Putamen (tissue), 1 donor: ENCODE results near the gene AJAP1.

ENCODE experiments used
- DNase-seq: peaks from one replicate; pipeline ENCODE4 v3.0.0-alpha.2; 2016; ENCODE audit warnings: low spot score

Gene AJAP1

GRCh38 chr1:4682607-4683220 is 28.3 kb downstream of the AJAP1 start:
- no peak for DNase-seq

GRCh38 chr1:4684136-4684535 is 29.7 kb downstream of the AJAP1 start:
- no peak for DNase-seq

- DNase-seq: no peak
Observed at GRCh38 chr1:4684864-4685522, 30.6 kb downstream of the AJAP1 start.

- DNase-seq: no peak
Observed at GRCh38 chr1:4685523-4685865, 31.1 kb downstream of the AJAP1 start.

- no peak for DNase-seq
Observed at GRCh38 chr1:4687943-4688342, 33.5 kb downstream of the AJAP1 start.

GRCh38 chr1:4689271-4689935 is 35.0 kb downstream of the AJAP1 start:
- DNase-seq: no peak

GRCh38 chr1:4689941-4690635 is 35.7 kb downstream of the AJAP1 start:
- DNase-seq: no peak

GRCh38 chr1:4690951-4691675 is 36.7 kb downstream of the AJAP1 start:
- DNase-seq: no peak

- DNase-seq: no peak
Observed at GRCh38 chr1:4691766-4692405, 37.5 kb downstream of the AJAP1 start.

- no peak for DNase-seq
Observed at GRCh38 chr1:4692437-4692836, 38.0 kb downstream of the AJAP1 start.

- DNase-seq: no peak
Observed at GRCh38 chr1:4693331-4693730, 38.9 kb downstream of the AJAP1 start.

GRCh38 chr1:4693891-4694290 is 39.5 kb downstream of the AJAP1 start:
- no peak for DNase-seq

GRCh38 chr1:4694492-4694891 is 40.1 kb downstream of the AJAP1 start:
- DNase-seq: no peak

GRCh38 chr1:4695241-4695640 is 40.8 kb downstream of the AJAP1 start:
- no peak for DNase-seq

GRCh38 chr1:4696161-4696745 is 41.8 kb downstream of the AJAP1 start:
- DNase-seq: no peak

GRCh38 chr1:4696753-4697152 is 42.3 kb downstream of the AJAP1 start:
- DNase-seq: no peak

- no peak for DNase-seq
Observed at GRCh38 chr1:4697801-4698200, 43.4 kb downstream of the AJAP1 start.

- no peak for DNase-seq
Observed at GRCh38 chr1:4698911-4699310, 44.5 kb downstream of the AJAP1 start.

GRCh38 chr1:4699376-4700301 is 45.2 kb downstream of the AJAP1 start:
- DNase-seq: no peak

GRCh38 chr1:4700801-4701200 is 46.4 kb downstream of the AJAP1 start:
- peak; percentile 91 for DNase-seq
